HG03521 (cell line): ENCODE results near the gene RAET1E.
"Not testable (repeated sequence)": the region's sequence is repeated elsewhere in the genome, so short reads cannot be mapped to it uniquely, and the experiment has no call there.

Experiments used
- ATAC-seq: cut with Tn5 transposase; IDR thresholded peaks from one replicate; pipeline ENCODE4 v1.9.1; 2021; ENCODE audit warnings: mild to moderate bottlenecking, moderate library complexity; ENCODE audit not compliant: unreplicated experiment

Gene RAET1E, protein sequence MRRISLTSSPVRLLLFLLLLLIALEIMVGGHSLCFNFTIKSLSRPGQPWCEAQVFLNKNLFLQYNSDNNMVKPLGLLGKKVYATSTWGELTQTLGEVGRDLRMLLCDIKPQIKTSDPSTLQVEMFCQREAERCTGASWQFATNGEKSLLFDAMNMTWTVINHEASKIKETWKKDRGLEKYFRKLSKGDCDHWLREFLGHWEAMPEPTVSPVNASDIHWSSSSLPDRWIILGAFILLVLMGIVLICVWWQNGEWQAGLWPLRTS

DNA sequence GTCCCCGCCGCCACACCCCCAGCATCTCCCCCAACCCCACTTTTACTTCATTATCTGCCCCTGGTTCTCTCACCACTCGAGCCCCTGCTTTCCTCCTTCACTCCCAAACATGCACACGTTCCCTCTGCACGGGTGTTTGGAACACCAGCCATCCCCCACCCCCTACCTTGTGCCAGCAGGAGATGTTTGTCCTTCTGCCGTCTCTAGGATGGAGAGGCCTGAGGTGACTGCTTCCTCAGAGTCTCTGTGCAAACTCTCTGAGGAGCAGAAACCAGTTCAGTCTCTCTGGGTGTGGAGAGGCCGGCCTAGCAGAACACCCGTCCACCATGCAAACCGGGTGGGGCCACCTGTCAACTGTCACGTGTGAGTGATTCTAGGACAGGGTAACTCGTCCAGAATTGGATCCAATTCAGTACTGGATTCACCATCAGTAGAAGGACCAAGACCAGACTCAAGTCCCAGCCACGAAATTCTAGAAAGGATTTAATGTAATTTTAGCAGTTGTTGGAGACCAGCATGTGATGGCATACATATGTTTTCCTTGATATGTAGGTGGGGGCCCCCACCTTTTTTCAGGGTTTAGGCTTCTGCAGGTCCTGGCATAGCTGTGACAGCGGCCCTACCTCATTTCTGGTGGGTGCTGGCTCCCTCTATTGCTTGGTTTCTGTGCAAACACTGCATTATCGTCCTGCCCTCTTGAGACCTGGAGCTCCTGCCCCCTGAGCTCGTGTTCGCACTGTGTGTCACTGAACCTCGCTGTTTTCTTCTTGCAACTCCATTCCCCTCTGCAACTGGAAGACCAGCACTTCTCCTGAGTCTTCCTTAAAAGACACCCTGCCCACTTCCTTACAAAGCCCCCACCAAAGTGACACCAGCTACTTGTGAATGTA lies at the start of gene RAET1E:
RAET1E (minus strand) TSS at position 259 of the 890 bp plus-strand sequence. CDS start 7,212 bp downstream, outside the sequence.
- no peak for ATAC-seq

DNA sequence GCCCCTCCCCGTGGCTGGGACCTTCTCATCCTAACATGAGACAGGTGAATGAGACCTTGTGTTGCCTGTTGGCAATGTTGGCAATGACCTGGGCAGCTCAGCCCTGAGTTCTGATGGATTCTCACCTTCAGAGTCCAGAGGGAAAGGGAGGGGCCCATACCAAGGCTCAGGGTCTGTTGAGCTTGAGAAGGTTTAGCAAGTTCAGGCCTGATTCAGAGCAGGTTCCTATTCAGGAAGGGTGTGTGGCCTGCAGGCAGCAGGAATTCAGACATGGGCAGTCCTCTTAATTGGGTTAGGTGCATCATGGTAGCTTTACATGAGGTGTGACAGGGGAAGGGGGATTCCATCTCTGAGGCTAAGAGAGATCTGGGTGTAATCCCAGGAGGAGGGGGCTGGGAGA lies 49.6 kb upstream of the RAET1E start:
- ATAC-seq: not testable (repeated sequence)

GRCh38 chr6:149946631-149947030 lies 48.7 kb upstream of the RAET1E start:
- ATAC-seq: not testable (repeated sequence)

DNA sequence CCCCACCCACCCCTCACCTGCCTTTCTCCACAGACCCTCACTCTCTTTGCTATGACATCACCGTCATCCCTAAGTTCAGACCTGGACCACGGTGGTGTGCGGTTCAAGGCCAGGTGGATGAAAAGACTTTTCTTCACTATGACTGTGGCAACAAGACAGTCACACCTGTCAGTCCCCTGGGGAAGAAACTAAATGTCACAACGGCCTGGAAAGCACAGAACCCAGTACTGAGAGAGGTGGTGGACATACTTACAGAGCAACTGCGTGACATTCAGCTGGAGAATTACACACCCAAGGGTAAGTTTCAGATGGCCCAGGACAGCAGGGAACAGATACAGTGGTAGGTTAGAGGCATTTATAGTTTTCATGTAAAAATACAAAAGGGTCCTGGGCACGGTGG lies 47.4 kb upstream of the RAET1E start:
- ATAC-seq: not testable (repeated sequence)

DNA sequence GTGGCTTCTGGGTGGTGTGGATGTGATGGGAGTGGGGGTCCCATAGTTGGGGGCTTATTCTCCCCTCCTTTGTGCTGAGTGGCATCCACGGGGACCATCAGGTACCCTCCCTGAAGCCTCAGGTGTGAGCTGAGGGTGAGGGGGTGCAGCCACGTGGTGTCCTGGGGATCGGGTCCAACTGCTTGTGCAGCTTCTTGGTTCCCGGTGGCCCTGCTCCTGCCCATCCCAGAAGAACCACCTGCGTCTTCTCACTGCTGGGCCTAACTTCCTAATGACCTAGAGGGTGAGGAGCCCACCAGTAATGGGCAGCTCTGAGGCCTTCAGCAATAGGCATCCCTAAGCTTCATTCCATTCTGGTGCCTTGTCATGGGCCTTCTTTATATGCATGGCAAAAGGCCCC lies 45.4 kb upstream of the RAET1E start:
- ATAC-seq: not testable (repeated sequence)

DNA sequence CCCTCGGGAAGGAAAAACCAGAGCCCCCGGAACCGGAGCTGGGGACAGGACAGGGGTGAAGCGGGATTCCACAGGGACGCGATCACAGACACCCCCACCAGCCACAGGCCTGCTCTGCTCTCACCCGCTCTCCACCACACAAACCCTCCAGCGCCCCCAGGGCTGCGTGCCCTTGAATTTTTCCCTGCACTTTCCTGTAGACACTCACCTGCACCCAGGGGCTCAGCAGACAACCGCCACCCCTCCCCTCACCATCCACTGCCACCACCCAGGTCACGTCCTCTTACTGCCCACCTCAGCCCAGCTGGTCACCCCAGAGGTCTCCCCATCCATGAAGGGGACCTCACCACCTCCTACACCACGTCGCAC lies 44.5 kb upstream of the RAET1E start:
- no peak for ATAC-seq

- ATAC-seq: no peak
Measured at GRCh38 chr6:149941583-149942460, 43.9 kb upstream of the RAET1E start, which contains the start of gene ULBP2. Gene ULBP2, plus strand, starts transcription at chr6:149942014. Its CDS starts 59 bp downstream, at chr6:149942073.

- ATAC-seq: no peak
Measured at GRCh38 chr6:149940672-149940982, 42.7 kb upstream of the RAET1E start.

DNA sequence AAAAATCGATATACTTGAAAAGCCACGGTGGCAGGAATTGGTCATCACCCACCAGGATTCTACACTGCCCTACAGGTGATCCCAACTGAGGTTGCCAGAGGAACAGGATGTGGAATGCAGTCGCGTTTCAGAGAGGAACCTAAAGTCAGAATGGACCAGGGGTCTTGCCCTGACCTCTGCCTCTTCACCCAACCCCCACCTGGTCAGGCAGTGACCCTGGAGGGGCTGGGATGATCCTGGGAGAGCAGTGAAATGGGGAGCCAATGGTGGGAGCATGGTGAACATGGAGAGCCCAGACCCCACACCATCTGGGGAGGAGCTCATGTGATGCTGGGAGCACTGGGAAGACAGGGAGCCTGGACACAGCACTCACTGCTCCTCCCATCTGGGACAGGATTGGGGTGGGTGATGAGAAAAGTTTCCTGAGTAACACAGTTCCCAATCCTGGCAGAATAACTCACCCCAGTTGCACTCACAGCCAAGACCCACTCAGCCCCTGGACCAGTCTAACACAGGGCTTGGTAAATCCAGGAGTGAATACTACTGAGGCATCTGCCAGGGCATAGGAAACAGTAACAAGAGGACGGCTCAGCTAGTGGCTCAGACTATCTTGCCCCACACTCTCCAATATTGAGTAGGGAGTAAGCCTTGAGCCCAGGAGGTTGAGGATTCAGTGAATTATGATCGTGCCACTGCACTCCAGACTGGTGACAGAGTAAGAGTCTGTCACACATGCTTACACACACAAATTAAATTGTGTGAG lies 42.2 kb upstream of the RAET1E start:
- no peak for ATAC-seq

GRCh38 chr6:149939356-149939648 lies 41.4 kb upstream of the RAET1E start:
- ATAC-seq: no peak

- ATAC-seq: peak; percentile 74
Measured at GRCh38 chr6:149938571-149939355, 40.9 kb upstream of the RAET1E start.

GRCh38 chr6:149938013-149938570 lies 40.2 kb upstream of the RAET1E start:
- not testable (repeated sequence) for ATAC-seq

GRCh38 chr6:149936743-149937142 lies 38.8 kb upstream of the RAET1E start:
- ATAC-seq: no peak

- no peak for ATAC-seq
Measured at GRCh38 chr6:149935668-149936067, 37.8 kb upstream of the RAET1E start.

GRCh38 chr6:149935246-149935645 lies 37.3 kb upstream of the RAET1E start:
- no peak for ATAC-seq

GRCh38 chr6:149934249-149935156 lies 36.6 kb upstream of the RAET1E start:
- ATAC-seq: no peak

GRCh38 chr6:149933461-149933860 lies 35.5 kb upstream of the RAET1E start:
- no peak for ATAC-seq

GRCh38 chr6:149933036-149933435 lies 35.1 kb upstream of the RAET1E start:
- ATAC-seq: no peak

GRCh38 chr6:149931501-149931900 lies 33.6 kb upstream of the RAET1E start:
- no peak for ATAC-seq
